Heart right ventricle (tissue), 16 donors: Measurements from ENCODE around the gene EMC9. TPM values are rescaled to one million over a fixed set of nuclear protein-coding genes. Genes with fewer than 3 reads are reported as not detected.

Experiments
- ATAC-seq, 8 donors: fragments of 200-7000 bp; cut with Tn5 transposase; one replicate each; pipeline ENCODE4 v1.9.1; 2020; ENCODE audit warnings: mild to moderate bottlenecking in 8 of 8, moderate library complexity in 8 of 8, moderate number of reproducible peaks in 1 of 8
- DNase-seq, 2 donors: peaks; one replicate each; pipeline ENCODE4 v3.0.0-alpha.2; 2020
- H3K27ac ChIP-seq, 10 donors: fragments of 200-600 bp; sonication (generic) in 2 of 10; one replicate each; pipeline versions ENCODE4 v1.5.0 to v1.8.0; 2020 to 2022; ENCODE audit warnings: mild to moderate bottlenecking in 3 of 10
- H3K27me3 ChIP-seq, 7 donors: fragments of 200-600 bp; one replicate each; pipeline ENCODE4 v1.8.0; 2021 to 2022; ENCODE audit warnings: mild to moderate bottlenecking in 2 of 7
- H3K36me3 ChIP-seq, 9 donors: fragments of 200-600 bp; sonication (generic) in 1 of 9; one replicate each; pipeline versions ENCODE4 v1.5.0 to v1.8.0; 2020 to 2022; ENCODE audit warnings: mild to moderate bottlenecking in 2 of 9
- H3K4me1 ChIP-seq, 9 donors: fragments of 200-600 bp; sonication (generic) in 1 of 9; one replicate each; pipeline versions ENCODE4 v1.5.0 to v1.8.0; 2020 to 2022; ENCODE audit warnings: mild to moderate bottlenecking in 4 of 9
- H3K4me3 ChIP-seq, 10 donors: fragments of 200-600 bp; sonication (generic) in 2 of 10; one replicate each; pipeline versions ENCODE4 v1.5.0 to v1.8.0; 2020 to 2022; ENCODE audit warnings: mild to moderate bottlenecking in 7 of 10, moderate library complexity in 2 of 10
- H3K9me3 ChIP-seq, 11 donors: fragments of 200-600 bp in 10 of 11; sonication (generic) in 2 of 11; one replicate each; pipeline versions ENCODE4 v1.5.0 to v1.8.0; 2013 to 2022; ENCODE audit warnings: mild to moderate bottlenecking in 2 of 11, control low read depth in 1 of 11, moderate library complexity in 1 of 11
- CTCF ChIP-seq, 9 donors: fragments of 200-600 bp; sonication (generic) in 2 of 9; IDR thresholded peaks; one replicate each; pipeline versions ENCODE4 v1.5.0 to v1.8.0; 2021 to 2022; ENCODE audit warnings: antibody characterized with exemption in 9 of 9, mild to moderate bottlenecking in 5 of 9, moderate library complexity in 1 of 9
- WGBS, 2 donors: extraction: QIAGEN DNeasy Blood & Tissue Kit; methylation state at CpG; one replicate each; pipeline ENCODE4 v1.1.7; 2013; ENCODE audit warnings: inconsistent platforms in 1 of 2; 5-methylcytosine and 5-hydroxymethylcytosine counted together
- intact Hi-C, 10 donors: fragments of 100-400 bp; cut with DNase I; formaldehyde crosslinking; loops; one replicate each; pipeline versions ENCODE4 v1.11.1 to v1.14.2; 2022
- polyA plus RNA-seq, 2 donors: library from polyadenylated mRNA; stranded (reverse); fragments of 200-250 nt; gene quantifications; one replicate each; pipeline ENCODE4 v1.2.3, GENCODE V29; 2013
- total RNA-seq, 10 donors: library from RNA; stranded (reverse); fragmentation: NEBNext Ultra II Directional in 3 of 10; extraction: Animal tissue kit (Norgen Biotek cat#: 25700) in 3 of 10; gene quantifications; one replicate each; pipeline versions ENCODE4 v1.2.1 to v1.2.4, GENCODE V29; 2021 to 2023
- donor health status: Arrhythmogenic right ventricular cardiomyopathy.
- donor health status: ischemic (EF 13 %, LVEDD 7.1; RV severe dilation, severe dysfunction).
- donor health status: healthy with polysubstance abuse.
- donor health status: DM: no; HTN: yes; CAD: no.
- donor health status: DM: no; HTN: no; CAD: no.
- donor health status: ischemic (EF 25% LVEDD 6.9; RV normal size, moderate dysfunction).
- donor health status: ischemic (EF 25% LVEDD 5.7; RV mildly dilated, moderate dysfunction).
- donor health status: healthy.
- donor health status: DM: yes; HTN: yes; CAD: no.
- donor health status: Ischemic cardiomyopathy.
- donor health status: ischemic (EF 35%, LVEDD 5.7; RV mildly dilated, moderate dysfunction).
- donor health status: nonischemic (EF 11% LVEDD 7.7; RV severe dilation, severe dysfunction).
- donor health status: DM: yes; HTN: yes; CAD: no.
- donor health status: PGD.
- donor health status: ischemic (EF 29% LVEDD 5.4; RV normal size, mild dysfunction).
- donor health status: nonischemic (EF 23%, LVEDD 6.1; RV moderate dilation, normal function).

The EMC9 gene
- total and polyA plus RNA-seq, 12 donors, result 10.2 to 44.3 (median 14.4) TPM

DNA sequence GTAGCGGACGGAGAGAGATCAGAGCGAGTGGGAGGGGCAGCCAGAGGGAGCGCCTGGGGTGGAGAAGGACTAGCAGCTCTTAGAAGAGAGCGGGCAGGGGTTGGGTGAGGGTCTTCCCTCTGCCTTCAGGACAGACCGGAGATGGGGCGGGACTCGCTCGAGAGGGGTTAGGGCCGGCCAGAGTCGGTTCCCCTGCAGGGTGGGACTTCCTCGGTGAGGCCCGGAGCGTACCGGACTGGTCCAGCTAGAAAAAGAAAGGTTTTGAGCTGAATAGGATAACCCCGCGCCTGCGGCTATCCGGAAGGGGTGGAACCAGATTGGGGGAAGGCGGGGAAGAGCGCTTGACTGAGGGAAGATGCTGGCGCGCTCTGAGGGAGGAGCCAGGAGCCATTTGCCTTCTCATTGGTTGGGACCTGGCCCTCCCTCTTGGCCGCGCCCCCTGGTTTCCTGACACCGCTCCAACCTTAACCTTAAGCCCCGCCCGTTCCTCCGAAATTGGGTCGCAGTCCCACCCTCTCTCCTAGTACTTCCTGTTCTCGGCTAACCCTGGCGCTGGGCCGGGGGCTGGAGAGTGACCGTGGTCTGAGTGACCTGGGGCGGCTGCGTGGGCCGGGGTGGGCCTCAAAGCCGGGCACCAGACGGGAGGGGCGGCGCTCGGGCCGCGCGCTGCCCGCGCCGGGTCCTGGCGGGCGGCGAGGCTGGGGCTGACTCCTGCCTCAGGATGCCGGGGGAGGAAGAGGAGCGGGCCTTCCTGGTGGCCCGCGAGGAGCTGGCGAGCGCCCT, 5.8 kb upstream of the EMC9 start, which contains the start of gene RNF31:
TSS of gene RNF31 (plus strand) at position 521 of the 783 bp plus-strand sequence. CDS start at position 722, 201 bp downstream.
- ATAC-seq (peak; percentile 92 to 98 (median 95)), DNase-seq (peak; percentile 97 to 99)
- peaks cover 16 to 57% (median 30%) of the 10 kb centered on the region in 9 donors for H3K4me1 ChIP-seq
- intact Hi-C loops, result loop anchor here in 4 of 10 donors (2.0 to 10.0 kb wide), 4 partner anchors 14 to 842 kb away; partner anchors contain the start of genes DCAF11 (in 3 of the 4), NRL (in 3 of the 4), BCL2L2 (in 1 of the 4) and IRF9 (in 1 of the 4)
- peak within 1 kb of the TSS; percentile 75 to 96 (median 84) for H3K4me3 ChIP-seq
- H3K27ac ChIP-seq, result peak within 1 kb of the TSS; percentile 79 to 97 (median 94)
- no peaks in the 10 kb centered on the region for H3K9me3 ChIP-seq
- no peak for TF ChIP-seq CTCF (IDR thresholded peaks at IDR 0.05)
- H3K36me3 ChIP-seq, result peaks cover 0 to 68% (median 34%) of the 10 kb centered on the region in 9 donors
- H3K27me3 ChIP-seq, result no peaks in the 10 kb centered on the region
- 0 to 1% methylated on average over 55 to 57 of the region's 57 CpGs for WGBS, 2 donors

GRCh38 chr14:24146453-24146977, 5.1 kb upstream of the EMC9 start, which contains the start of gene PSME2:
TSS of gene PSME2 (minus strand) at chr14:24146610. CDS start at chr14:24146581, 29 bp downstream.
- Histone ChIP-seq H3K9me3 (no peaks in the 10 kb centered on the region), H3K4me3 (peak within 1 kb of the TSS; percentile 75 to 96 (median 84)), H3K4me1 (peaks cover 18 to 61% (median 34%) of the 10 kb centered on the region in 9 donors), H3K27me3 (no peaks in the 10 kb centered on the region), H3K36me3 (peaks cover 0 to 61% (median 29%) of the 10 kb centered on the region in 9 donors), H3K27ac (peak within 1 kb of the TSS; percentile 79 to 97 (median 94))
- peak; percentile 93 to 95 for DNase-seq
- peak; percentile 85 to 94 (median 89) for ATAC-seq
- intact Hi-C loops, result loop anchor here in 4 of 10 donors (2.0 to 10.0 kb wide), 4 partner anchors 14 to 842 kb away; partner anchors contain the start of genes DCAF11 (in 3 of the 4), NRL (in 3 of the 4), BCL2L2 (in 1 of the 4) and IRF9 (in 1 of the 4)
- peak in 2 of 9 donors; percentile 7 to 21 for TF ChIP-seq CTCF (IDR thresholded peaks at IDR 0.05)
- 0% methylated on average over 25 of the region's 25 CpGs for WGBS, 2 donors

DNA sequence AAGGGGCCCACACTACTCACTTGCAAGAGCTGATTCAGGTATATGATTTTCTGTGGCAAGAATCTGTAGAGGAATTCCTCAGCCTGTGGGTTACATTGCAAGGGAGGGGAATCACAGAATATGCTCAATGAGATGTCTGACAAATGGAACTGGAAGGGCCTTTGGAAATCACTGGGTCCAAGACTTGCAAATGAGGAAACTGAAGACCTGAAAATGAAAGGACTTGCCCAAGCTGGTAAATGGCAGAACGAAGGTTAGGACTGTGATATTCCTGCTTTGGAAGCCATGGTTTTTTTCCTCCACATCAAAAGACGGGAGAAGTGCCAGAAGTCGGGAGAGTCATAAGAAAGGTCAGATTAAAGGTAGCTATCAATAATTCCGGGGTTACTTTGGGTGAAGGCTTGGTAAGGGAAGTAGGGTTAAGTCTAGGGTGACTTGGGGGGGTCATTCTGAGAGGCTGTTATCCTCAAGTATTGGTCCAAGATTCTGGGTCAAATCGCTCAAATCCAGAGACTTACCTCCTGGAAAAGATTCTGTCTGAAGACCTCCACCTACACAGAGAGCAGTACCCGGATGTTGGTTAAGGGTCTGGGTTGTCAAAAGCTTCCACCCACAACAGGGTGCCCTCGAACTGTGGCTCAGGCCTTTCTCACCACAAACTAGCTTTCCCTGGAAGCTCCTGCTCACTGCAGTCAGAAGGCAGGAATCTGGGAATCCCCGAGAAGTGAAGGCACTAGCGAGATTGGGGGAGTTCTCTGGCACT, 4.5 kb upstream of the EMC9 start:
- 14% methylated on average over 9 of the region's 9 CpGs for WGBS, 2 donors
- no peak for DNase-seq
- peak overlapping the region; percentile 79 to 97 (median 94) for H3K27ac ChIP-seq
- H3K4me1 ChIP-seq, result peaks cover 18 to 61% (median 35%) of the 10 kb centered on the region in 9 donors
- no peaks in the 10 kb centered on the region for H3K9me3 ChIP-seq
- intact Hi-C loops, result loop anchor here in 4 of 10 donors (2.0 to 10.0 kb wide), 4 partner anchors 15 to 841 kb away; partner anchors contain the start of genes DCAF11 (in 3 of the 4), NRL (in 3 of the 4), BCL2L2 (in 1 of the 4) and IRF9 (in 1 of the 4)
- no peaks in the 10 kb centered on the region for H3K27me3 ChIP-seq
- H3K36me3 ChIP-seq, result peaks cover 0 to 55% (median 22%) of the 10 kb centered on the region in 9 donors
- no peak for ATAC-seq
- no peak for TF ChIP-seq CTCF (IDR thresholded peaks at IDR 0.05)
- H3K4me3 ChIP-seq, result peak overlapping the region; percentile 75 to 96 (median 84)
